ENCODE measurements around the gene DDX10.

DDX10 gene

DNA sequence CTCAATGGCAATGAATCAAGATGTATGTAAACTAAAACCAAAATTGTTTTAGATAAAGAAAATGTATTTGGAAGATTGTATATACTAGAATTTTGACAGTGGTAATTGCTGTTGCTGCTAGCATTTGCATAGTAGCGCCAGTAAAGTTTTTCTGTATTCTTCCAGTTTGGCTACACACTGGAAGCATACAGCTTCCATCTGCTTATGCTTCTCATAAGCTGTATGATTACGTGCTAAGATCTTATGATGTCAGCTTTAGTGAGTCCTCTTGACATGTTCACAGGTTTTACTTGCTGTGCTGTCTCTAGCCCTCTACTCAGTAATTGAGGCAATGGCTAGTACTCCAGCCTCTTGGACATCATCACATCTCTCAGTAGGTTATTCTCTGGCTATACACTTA, 256.3 kb downstream of the DDX10 start:
- H3K4me2 ChIP-seq (ENCODE audit: insufficient read depth, low read length, poor library complexity, severe bottlenecking) = no peak overlapping the region
- no peak overlapping the region for H2BK15ac ChIP-seq (ENCODE audit: low read length)
- H3K18ac ChIP-seq (ENCODE audit: low read length) = no peak overlapping the region
- no peak overlapping the region for H2BK12ac ChIP-seq (ENCODE audit: low read length)
- H3K79me1 ChIP-seq (ENCODE audit: low read depth, low read length) = no peaks in the 10 kb centered on the region
- H3K4ac ChIP-seq (ENCODE audit: low read length) = no peak overlapping the region
- H2BK5ac ChIP-seq (ENCODE audit: low read length) = no peak overlapping the region
- no peak for DNase-seq (ENCODE audit: low spot score)
- no peak overlapping the region for H4K91ac ChIP-seq (ENCODE audit: low read depth, low read length, poor library complexity)
- no peaks in the 10 kb centered on the region for H3K27me3 ChIP-seq (ENCODE audit: control insufficient read depth in 3 of 3, insufficient read depth in 3 of 3, low read depth in 1 of 3, low read length in 3 of 3)
- no peak overlapping the region for H3K4me3 ChIP-seq (ENCODE audit: low read length in 2 of 2)
- no peaks in the 10 kb centered on the region for H3K9me3 ChIP-seq (replicated peaks in 1 of 2; ENCODE audit: control insufficient read depth in 2 of 2, insufficient read depth in 1 of 2, low read depth in 1 of 2, low read length in 2 of 2)
- no peak overlapping the region for H4K8ac ChIP-seq (ENCODE audit: low read depth, low read length)
- no peak overlapping the region for H2AFZ ChIP-seq (ENCODE audit: low read length)
- WGBS, 2 donors (ENCODE audit: extremely low coverage in 2 of 2, insufficient read length in 2 of 2, insufficient replicate concordance in 1 of 2) = no CpG with 5 or more reads among the region's 2 CpGs
- no peak overlapping the region for H3K27ac ChIP-seq (replicated peaks; ENCODE audit: low read length)
- H3K14ac ChIP-seq (ENCODE audit: low read length) = no peak overlapping the region
- H2AK5ac ChIP-seq (ENCODE audit: low read depth, low read length) = no peak overlapping the region
- no peak overlapping the region for H3K23ac ChIP-seq (ENCODE audit: low read depth, low read length, poor library complexity)
- H2BK120ac ChIP-seq (ENCODE audit: low read depth, low read length) = no peak overlapping the region
- no peaks in the 10 kb centered on the region for H3K36me3 ChIP-seq (replicated peaks in 1 of 2; ENCODE audit: control insufficient read depth in 2 of 2, insufficient read depth in 2 of 2, low read length in 2 of 2)
- H3K4me1 ChIP-seq (ENCODE audit: control insufficient read depth in 2 of 2, insufficient read depth in 1 of 2, low read depth in 1 of 2, low read length in 2 of 2) = peaks cover 3 to 6% of the 10 kb centered on the region in 2 donors
- no peak overlapping the region for H3K9ac ChIP-seq (ENCODE audit: low read depth, low read length, poor library complexity)

DNA sequence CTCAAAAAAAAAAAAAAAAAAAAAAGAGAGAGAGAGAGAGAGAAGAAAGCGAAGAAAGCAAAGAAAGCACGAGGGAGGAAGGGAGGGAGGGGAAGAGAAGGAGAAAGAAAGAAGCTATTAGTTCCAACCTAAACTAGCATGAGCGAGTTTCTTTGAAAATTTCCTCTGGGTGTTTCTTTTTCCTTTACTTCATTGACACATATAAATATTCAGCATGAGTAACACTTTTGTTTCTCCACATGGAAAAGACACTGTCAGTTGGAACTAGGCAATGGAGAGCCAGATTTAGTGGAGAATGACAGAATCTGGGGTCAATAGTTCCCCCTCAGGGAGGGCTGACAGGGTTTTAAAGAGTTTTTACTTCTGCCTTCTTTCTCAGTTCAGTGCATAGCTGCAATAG, 257.4 kb downstream of the DDX10 start:
- H3K23ac ChIP-seq (ENCODE audit: low read depth, low read length, poor library complexity) = no peak overlapping the region
- H3K4me2 ChIP-seq (ENCODE audit: insufficient read depth, low read length, poor library complexity, severe bottlenecking) = no peak overlapping the region
- H2AK5ac ChIP-seq (ENCODE audit: low read depth, low read length) = no peak overlapping the region
- no peak overlapping the region for H3K4me3 ChIP-seq (ENCODE audit: low read length in 2 of 2)
- H3K18ac ChIP-seq (ENCODE audit: low read length) = no peak overlapping the region
- DNase-seq (ENCODE audit: low spot score) = no peak
- H3K36me3 ChIP-seq (replicated peaks in 1 of 2; ENCODE audit: control insufficient read depth in 2 of 2, insufficient read depth in 2 of 2, low read length in 2 of 2) = no peaks in the 10 kb centered on the region
- H3K27me3 ChIP-seq (ENCODE audit: control insufficient read depth in 3 of 3, insufficient read depth in 3 of 3, low read depth in 1 of 3, low read length in 3 of 3) = no peaks in the 10 kb centered on the region
- no peak overlapping the region for H4K8ac ChIP-seq (ENCODE audit: low read depth, low read length)
- no peak overlapping the region for H4K91ac ChIP-seq (ENCODE audit: low read depth, low read length, poor library complexity)
- peaks cover 8 to 12% of the 10 kb centered on the region in 2 donors for H3K4me1 ChIP-seq (ENCODE audit: control insufficient read depth in 2 of 2, insufficient read depth in 1 of 2, low read depth in 1 of 2, low read length in 2 of 2)
- no peaks in the 10 kb centered on the region for H3K9me3 ChIP-seq (replicated peaks in 1 of 2; ENCODE audit: control insufficient read depth in 2 of 2, insufficient read depth in 1 of 2, low read depth in 1 of 2, low read length in 2 of 2)
- H3K4ac ChIP-seq (ENCODE audit: low read length) = no peak overlapping the region
- WGBS, 2 donors (ENCODE audit: extremely low coverage in 2 of 2, insufficient read length in 2 of 2, insufficient replicate concordance in 1 of 2) = no CpG with 5 or more reads among the region's 3 CpGs
- no peak overlapping the region for H2BK12ac ChIP-seq (ENCODE audit: low read length)
- H2BK120ac ChIP-seq (ENCODE audit: low read depth, low read length) = no peak overlapping the region
- no peak overlapping the region for H2AFZ ChIP-seq (ENCODE audit: low read length)
- no peak overlapping the region for H2BK15ac ChIP-seq (ENCODE audit: low read length)
- H3K79me1 ChIP-seq (ENCODE audit: low read depth, low read length) = no peaks in the 10 kb centered on the region
- H2BK5ac ChIP-seq (ENCODE audit: low read length) = no peak overlapping the region
- H3K27ac ChIP-seq (replicated peaks; ENCODE audit: low read length) = no peak overlapping the region
- H3K9ac ChIP-seq (ENCODE audit: low read depth, low read length, poor library complexity) = no peak overlapping the region
- no peak overlapping the region for H3K14ac ChIP-seq (ENCODE audit: low read length)

DNA sequence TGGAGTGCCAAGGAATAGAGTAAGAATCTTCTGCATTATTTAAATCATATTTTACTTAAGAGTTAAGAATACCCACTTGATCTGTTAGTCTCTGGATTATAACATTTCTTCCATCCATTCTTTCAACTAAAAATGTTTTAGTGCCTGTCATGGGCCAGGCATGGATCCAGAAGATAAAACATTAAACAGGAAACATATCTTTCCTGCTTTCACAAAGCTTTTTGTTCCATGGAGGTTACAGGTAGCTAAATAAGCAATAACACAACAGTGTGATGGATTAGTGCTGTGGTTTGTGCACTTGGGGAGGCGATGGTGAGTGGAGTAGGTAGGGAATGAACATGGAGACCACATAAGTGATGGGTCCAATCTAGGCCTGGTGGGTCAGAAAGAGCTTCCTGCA, 258.5 kb downstream of the DDX10 start:
- WGBS, 2 donors (ENCODE audit: extremely low coverage in 2 of 2, insufficient read length in 2 of 2, insufficient replicate concordance in 1 of 2) = no CpG with 5 or more reads among the region's 1 CpG
- Histone ChIP-seq H3K4me3 (ENCODE audit: low read length in 2 of 2) (no peak overlapping the region), H3K9me3 (replicated peaks in 1 of 2; ENCODE audit: control insufficient read depth in 2 of 2, insufficient read depth in 1 of 2, low read depth in 1 of 2, low read length in 2 of 2) (no peaks in the 10 kb centered on the region)

DNA sequence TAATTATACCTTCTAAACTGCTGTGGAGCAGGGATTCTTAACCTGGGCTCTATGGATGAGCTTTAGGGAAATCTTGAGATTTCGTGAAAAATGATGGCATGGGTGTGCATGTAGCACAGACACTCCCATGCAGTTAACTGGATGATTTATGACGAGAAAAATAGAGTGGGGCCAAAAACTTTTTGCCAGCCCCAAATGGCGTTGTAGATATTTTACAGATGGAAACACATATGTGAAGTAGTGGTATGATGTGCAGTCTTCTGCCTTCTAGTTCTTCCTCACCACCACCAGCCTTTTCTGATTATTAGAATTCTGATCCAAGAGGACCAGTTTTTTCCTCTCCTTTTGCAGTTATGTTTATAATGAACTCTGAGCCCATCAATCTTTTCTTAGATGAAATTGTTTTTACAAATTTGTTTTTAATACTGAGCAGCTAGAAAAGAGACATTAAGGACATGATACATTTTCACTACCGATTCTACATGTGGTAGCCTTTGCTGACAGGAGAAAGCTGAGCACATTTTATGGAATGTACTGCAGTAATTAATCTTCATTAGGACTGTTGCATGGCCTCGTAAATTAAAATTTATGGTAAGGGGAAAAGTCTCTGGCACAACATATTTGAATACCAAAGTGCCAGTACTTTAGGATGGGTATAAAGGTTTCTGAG, 261.4 kb downstream of the DDX10 start:
- no peak overlapping the region for H2BK12ac ChIP-seq (ENCODE audit: low read length)
- no peak overlapping the region for H3K4me3 ChIP-seq (ENCODE audit: low read length in 2 of 2)
- H2AFZ ChIP-seq (ENCODE audit: low read length) = no peak overlapping the region
- no peak overlapping the region for H3K4me2 ChIP-seq (ENCODE audit: insufficient read depth, low read length, poor library complexity, severe bottlenecking)
- DNase-seq (ENCODE audit: low spot score) = no peak
- no peaks in the 10 kb centered on the region for H3K36me3 ChIP-seq (replicated peaks in 1 of 2; ENCODE audit: control insufficient read depth in 2 of 2, insufficient read depth in 2 of 2, low read length in 2 of 2)
- H2BK15ac ChIP-seq (ENCODE audit: low read length) = no peak overlapping the region
- no peak overlapping the region for H4K91ac ChIP-seq (ENCODE audit: low read depth, low read length, poor library complexity)
- H3K4ac ChIP-seq (ENCODE audit: low read length) = no peak overlapping the region
- no peaks in the 10 kb centered on the region for H3K9me3 ChIP-seq (replicated peaks in 1 of 2; ENCODE audit: control insufficient read depth in 2 of 2, insufficient read depth in 1 of 2, low read depth in 1 of 2, low read length in 2 of 2)
- no peaks in the 10 kb centered on the region for H3K79me1 ChIP-seq (ENCODE audit: low read depth, low read length)
- no peak overlapping the region for H3K14ac ChIP-seq (ENCODE audit: low read length)
- no peak overlapping the region for H2BK5ac ChIP-seq (ENCODE audit: low read length)
- no peak overlapping the region for H2AK5ac ChIP-seq (ENCODE audit: low read depth, low read length)
- H3K9ac ChIP-seq (ENCODE audit: low read depth, low read length, poor library complexity) = no peak overlapping the region
- no CpG with 5 or more reads among the region's 5 CpGs for WGBS, 2 donors (ENCODE audit: extremely low coverage in 2 of 2, insufficient read length in 2 of 2, insufficient replicate concordance in 1 of 2)
- H3K27me3 ChIP-seq (ENCODE audit: control insufficient read depth in 3 of 3, insufficient read depth in 3 of 3, low read depth in 1 of 3, low read length in 3 of 3) = no peaks in the 10 kb centered on the region
- no peak overlapping the region for H3K18ac ChIP-seq (ENCODE audit: low read length)
- H4K8ac ChIP-seq (ENCODE audit: low read depth, low read length) = no peak overlapping the region
- H3K4me1 ChIP-seq (ENCODE audit: control insufficient read depth in 2 of 2, insufficient read depth in 1 of 2, low read depth in 1 of 2, low read length in 2 of 2) = peaks cover 9 to 16% of the 10 kb centered on the region in 2 donors
- no peak overlapping the region for H3K27ac ChIP-seq (replicated peaks; ENCODE audit: low read length)
- H2BK120ac ChIP-seq (ENCODE audit: low read depth, low read length) = no peak overlapping the region
- H3K23ac ChIP-seq (ENCODE audit: low read depth, low read length, poor library complexity) = no peak overlapping the region

More for the DNA sequence above, 258.5 kb downstream of the DDX10 start:
- Histone ChIP-seq H2BK12ac (ENCODE audit: low read length) (peak overlapping the region; percentile 14), H3K14ac (ENCODE audit: low read length) (no peak overlapping the region), H3K4me1 (ENCODE audit: control insufficient read depth in 2 of 2, insufficient read depth in 1 of 2, low read depth in 1 of 2, low read length in 2 of 2) (peaks cover 9 to 16% of the 10 kb centered on the region in 2 donors), H4K91ac (ENCODE audit: low read depth, low read length, poor library complexity) (peak overlapping the region; percentile 89), H3K27me3 (ENCODE audit: control insufficient read depth in 3 of 3, insufficient read depth in 3 of 3, low read depth in 1 of 3, low read length in 3 of 3) (no peaks in the 10 kb centered on the region), H3K36me3 (replicated peaks in 1 of 2; ENCODE audit: control insufficient read depth in 2 of 2, insufficient read depth in 2 of 2, low read length in 2 of 2) (no peaks in the 10 kb centered on the region), H2AK5ac (ENCODE audit: low read depth, low read length) (no peak overlapping the region), H2BK120ac (ENCODE audit: low read depth, low read length) (no peak overlapping the region), H3K23ac (ENCODE audit: low read depth, low read length, poor library complexity) (no peak overlapping the region), H2BK15ac (ENCODE audit: low read length) (peak overlapping the region; percentile 15), H3K4ac (ENCODE audit: low read length) (no peak overlapping the region), H3K18ac (ENCODE audit: low read length) (no peak overlapping the region), H3K79me1 (ENCODE audit: low read depth, low read length) (no peaks in the 10 kb centered on the region), H3K27ac (replicated peaks; ENCODE audit: low read length) (no peak overlapping the region), H2BK5ac (ENCODE audit: low read length) (no peak overlapping the region), H3K9ac (ENCODE audit: low read depth, low read length, poor library complexity) (no peak overlapping the region), H3K4me2 (ENCODE audit: insufficient read depth, low read length, poor library complexity, severe bottlenecking) (no peak overlapping the region), H2AFZ (ENCODE audit: low read length) (no peak overlapping the region), H4K8ac (ENCODE audit: low read depth, low read length) (no peak overlapping the region)
- DNase-seq (ENCODE audit: low spot score) = no peak

All from neuronal stem cell (in vitro differentiated cells).